ENCODE data around the gene BRMS1.
"Not testable (repeated sequence)": the region's sequence is repeated elsewhere in the genome, so short reads cannot be mapped to it uniquely, and the experiment has no call there.

The BRMS1 gene

GRCh38 chr11:66362481-66363147, 17.7 kb upstream of the BRMS1 start:
- DNase-seq = no peak

DNA sequence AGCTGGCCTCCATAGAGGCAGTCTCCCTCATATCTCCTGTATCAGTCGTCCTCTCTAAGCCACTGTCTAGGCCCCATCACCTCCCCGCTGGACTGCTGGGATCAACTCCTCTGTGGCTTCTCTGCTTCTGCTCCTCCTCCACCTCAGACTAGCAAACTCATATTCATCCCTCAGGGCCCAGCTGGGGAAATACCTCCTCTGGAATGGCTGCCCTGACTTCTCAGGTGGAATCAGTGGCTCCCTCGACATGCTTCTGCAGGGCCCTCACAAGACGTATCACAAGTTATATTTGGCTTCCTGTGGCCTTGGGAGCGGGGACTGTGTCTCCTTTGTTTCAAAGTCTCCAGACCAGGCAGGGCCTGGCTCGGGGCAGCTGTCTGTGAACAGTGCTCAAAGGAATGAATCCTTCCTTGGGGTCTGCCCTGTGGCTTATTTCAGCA, 16.6 kb upstream of the BRMS1 start:
- DNase-seq = no peak

DNA sequence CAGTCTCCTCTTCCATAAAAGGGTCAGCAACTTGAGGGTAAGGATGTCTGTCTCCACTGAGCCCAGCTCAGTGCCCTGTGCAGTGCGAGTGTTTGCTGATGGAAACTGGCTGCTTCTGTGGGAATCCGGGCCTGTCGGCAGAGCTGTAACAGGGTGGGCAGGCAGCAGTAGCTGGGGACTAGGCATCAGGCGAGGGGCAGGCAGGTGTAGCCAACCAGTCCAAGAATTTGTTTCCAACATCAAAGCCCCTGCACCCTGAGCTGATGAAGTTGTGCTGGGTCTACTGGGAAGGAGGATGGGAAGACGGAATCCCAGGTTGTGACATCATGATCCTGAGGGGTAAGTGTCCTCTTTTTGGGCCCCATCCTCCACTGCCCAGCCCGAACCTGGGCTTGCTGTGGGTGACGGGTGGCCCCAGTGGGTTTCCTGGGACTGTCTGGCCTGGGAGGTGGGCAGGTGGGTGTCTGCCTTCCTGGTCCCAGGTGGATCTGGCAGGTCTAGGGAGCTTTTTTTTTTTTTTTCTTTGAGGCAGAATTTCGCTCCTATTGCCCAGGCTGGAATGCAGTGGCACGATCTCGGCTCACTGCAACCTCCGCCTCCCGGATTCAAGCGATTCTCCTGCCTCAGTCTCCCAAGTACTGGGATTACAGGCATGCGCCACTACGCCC, 15.6 kb upstream of the BRMS1 start:
- DNase-seq = no peak

GRCh38 chr11:66359662-66360087, 14.8 kb upstream of the BRMS1 start:
- DNase-seq = no peak

- not testable (repeated sequence) for DNase-seq
These were observed 5.8 kb upstream of the BRMS1 start for GRCh38 chr11:66350560-66351235.

GRCh38 chr11:66349084-66349386, 4.1 kb upstream of the BRMS1 start:
- no peak for DNase-seq

GRCh38 chr11:66347425-66348276, 2.7 kb upstream of the BRMS1 start, which contains the start of gene B4GAT1:
Gene B4GAT1 (minus strand): TSS chr11:66347629. CDS start chr11:66347545, 84 bp downstream.
- DNase-seq = peak; percentile 79

GRCh38 chr11:66346476-66347424, 1.8 kb upstream of the BRMS1 start:
- no peak for DNase-seq

DNA sequence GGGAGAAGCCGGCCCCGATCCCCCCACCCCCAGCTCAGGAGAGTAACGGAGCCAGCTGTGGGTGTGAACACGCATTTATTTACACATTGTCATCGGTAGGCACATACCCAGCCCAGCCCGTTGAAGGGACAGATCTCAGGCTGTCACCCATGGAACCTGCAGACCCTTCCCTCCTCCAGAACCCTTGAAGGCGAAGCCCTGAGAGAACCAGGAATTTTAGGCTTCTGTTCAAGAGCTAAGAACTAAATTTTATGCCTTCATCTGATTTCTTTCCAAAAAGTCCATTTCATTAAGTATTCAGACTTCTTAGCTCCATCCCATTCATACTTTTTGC, 379 bp upstream of the BRMS1 start:
- DNase-seq = no peak

- no peak for DNase-seq
These were observed 1.7 kb downstream of the BRMS1 start for GRCh38 chr11:66343176-66343575.

DNA sequence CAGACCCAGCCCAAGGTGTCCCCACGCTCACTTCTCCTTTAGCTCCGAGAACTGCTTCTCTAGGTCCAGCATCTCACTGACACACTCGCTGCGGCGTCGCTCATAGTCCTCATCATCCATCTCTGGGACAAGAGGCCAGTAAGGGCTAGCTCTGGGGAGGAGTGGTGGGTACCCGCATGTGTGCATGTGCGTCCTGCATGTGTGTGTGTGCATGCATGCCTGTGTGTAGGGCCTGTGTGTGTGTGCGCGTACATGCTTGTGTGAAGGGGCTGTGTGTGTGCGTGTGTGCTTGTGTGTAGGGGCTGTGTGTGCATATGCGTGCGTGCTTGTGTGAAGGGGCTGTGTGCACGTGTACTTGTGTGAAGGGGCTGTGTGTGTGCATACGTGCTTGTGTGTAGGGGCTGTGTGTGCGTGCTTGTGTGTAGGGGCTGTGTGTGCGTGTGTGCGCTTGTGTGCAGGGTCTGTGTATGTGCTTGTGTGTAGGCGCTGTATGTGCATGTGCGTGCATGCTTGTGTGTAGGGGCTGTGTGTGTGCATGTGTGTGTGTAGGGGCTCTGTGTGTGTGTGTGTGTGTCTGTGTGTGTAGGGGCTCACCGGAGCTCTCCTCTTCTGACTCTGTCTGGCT, 3.3 kb downstream of the BRMS1 start:
- DNase-seq = no peak

DNA sequence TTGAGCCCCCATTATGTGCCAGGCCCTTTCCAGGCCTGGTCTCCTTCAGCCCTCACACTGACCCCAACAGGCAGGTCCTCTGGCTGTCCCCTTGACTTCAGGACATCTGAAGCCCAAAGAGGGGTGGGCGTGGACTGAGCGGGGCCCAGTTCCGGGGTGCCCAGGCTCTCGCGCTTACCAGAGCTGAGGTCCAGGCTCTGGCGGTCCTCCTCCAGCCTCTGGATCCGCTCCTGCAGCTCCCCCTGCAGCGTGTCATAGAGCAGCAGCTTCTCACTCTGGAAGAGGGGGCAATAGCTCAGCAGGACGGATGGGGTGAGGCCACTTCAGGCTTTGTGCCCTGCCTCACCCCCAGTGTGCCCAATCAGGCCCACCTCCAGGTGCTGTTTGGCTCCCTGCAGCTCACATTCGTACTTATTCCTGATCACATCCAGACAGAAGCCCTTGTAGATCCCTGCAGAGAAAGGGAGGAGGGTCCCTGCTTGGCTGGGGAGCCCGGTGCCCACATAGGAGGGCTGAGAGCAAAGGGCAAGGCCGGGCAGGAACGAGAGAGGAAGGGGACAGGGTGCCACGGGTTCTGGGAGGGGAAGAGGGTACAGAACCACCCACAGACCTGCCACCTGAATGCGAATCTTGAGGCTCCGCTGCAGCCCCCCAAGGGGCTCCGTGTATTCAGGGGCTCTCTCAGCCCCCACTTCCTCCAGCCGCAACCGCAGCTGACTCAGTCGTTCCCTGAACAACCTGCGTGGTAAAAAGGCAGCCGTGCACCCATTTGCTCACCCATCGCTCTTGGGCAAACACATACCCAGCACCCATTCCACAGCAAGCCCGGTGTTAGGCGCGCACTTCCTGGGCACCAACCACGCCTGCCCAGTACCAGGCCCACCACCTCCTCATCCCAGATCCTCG, 4.1 kb downstream of the BRMS1 start:
- DNase-seq = no peak

DNA sequence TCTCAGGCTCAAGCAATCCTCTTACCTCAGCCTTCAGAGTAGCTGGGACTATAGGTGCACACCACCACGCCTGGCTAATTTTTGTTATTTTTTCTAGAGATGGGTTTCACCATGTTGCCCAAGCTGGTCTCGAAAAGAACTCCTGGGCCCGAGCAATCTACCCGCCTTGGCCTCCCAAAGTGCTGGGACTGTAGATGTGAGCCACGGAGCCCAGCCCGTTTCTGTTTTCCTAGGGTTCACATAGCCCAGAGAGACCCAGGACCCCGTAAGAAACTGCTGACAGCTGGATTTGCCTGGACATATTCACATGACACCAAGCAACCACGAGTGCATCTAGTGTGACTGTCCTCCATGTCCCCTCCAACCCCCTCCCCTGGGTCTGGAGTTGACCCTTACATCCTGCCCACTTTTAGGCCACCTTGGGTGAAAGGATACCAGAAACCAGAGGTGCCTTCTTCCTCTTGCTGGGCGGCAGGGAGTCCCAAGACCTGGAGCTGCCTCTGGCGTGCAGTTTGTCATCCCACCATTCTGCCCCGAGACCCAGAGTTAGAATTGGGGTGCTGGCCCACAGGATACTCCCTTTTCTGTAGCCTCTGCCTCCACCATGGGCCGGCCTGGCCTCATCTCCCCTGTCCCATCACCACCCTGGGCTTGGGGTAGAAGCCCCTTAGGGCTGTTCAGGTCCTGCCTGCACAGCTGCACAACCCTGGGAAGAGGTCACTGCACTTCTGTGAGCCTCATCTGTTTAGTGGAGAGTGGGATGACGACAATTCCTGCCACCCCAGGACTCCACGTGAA, 5.0 kb downstream of the BRMS1 start:
- DNase-seq = no peak

- DNase-seq = no peak
These were observed 5.7 kb downstream of the BRMS1 start for GRCh38 chr11:66339162-66339675.

DNA sequence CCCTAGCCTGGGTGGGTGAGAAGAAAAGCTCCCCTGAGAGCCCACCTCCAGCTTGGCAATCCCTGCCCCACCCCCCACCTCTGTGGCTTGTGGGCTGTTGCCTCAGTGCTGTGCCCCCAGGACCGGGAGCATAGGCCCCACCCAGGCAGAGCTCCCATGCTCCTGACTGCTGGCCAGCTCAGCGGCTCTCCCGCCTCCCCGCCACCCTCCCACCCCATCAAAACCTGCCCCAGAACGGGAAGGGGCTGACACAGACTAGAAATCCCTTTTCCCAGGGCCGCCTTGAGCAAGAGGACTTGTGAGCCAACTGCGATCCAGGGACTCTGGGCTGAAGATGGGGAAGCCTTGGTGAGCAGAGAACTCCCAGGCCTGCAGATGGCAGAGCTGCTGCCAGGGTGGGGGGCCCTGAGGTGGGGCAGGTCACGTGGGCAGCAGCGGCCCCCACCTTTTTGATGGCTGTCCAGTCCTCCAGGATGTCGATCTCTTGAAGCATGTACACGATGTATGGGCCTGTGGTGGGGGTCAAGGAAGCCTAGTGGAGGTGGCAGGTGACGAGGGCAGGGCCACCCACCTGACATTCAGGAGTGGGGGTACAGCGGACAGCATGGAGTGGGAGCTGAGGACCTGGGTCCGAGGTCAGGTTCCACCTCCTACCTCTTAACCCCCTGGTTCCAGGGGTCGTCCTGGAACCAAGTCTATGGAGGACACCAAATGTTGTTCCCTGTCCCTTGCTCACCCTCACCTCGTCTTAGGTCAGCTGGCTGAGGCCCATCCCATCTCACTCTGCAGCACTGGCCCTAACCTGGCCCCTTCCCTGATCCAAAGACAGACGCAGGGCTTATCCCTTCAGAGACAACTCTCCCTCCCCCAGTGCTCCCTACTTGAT, 6.4 kb downstream of the BRMS1 start:
- no peak for DNase-seq

DNA sequence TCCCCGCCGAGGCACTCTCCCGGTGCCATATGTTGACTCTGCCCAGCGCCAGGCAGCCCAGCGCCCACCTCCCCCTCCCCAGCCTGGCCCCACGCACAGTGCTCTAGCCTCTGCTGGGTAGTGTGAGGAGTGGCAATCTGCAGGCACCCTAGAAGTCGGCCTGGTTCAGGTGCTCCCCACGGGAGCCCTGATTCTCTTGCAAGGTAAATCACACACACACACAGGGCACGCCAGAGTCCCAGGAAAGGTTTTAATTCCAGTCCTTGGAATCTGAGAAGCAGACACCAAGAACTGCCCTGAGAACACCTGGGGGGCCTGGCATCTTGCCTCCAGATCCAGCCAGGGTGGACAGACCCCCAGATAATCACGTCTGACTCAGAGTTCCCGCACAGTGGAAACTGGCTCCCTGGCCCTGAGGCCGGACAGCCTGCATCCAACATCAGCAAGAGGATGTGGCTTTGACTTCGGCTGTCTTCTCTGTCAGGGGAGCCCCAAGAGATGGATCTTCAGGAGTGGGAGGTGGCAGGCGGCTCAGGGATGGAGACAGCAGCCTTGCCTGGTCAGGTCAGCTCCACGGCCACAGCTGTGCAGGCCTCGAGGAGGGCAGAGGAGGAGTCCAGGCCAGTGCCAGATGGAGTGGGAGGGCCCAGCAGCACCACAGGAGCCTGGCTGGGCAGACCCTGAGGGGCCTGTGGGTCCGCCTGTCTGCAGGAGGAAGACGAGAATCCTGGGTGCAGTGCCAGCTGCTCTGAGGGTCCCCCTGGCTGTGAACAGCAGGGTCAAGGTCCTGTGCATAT, 7.6 kb downstream of the BRMS1 start:
- no peak for DNase-seq
